A673 (cell line): ENCODE results near the gene BIRC6. TPM values are rescaled to one million over a fixed set of nuclear protein-coding genes. Genes with fewer than 3 reads are reported as not detected.

Experiments used
- BruUV-seq: library from RNA; stranded (reverse); fragments of 400-500 nt; replicated peaks from 2 replicates; lab custom pipeline; 2021; lab: Mats Ljungman, UMichigan
- CTCF ChIA-PET: fragments of 300-600 bp; sonication (Branson Sonifier 250); formaldehyde crosslinking; loops from one replicate; lab custom pipeline; 2022; ENCODE audit warnings: antibody characterized with exemption; lab: Charles Lee
- POLR2A ChIA-PET: fragments of 300-600 bp; sonication (Branson Sonifier 250); formaldehyde crosslinking; loops from one replicate; lab custom pipeline; 2022; ENCODE audit warnings: antibody characterized with exemption; ENCODE audit not compliant: low non-redundant PET; lab: Charles Lee
- DNase-seq: peaks from one replicate; pipeline ENCODE4 v3.0.0-alpha.2; 2015; ENCODE audit warnings: low spot score
- H3K27ac ChIP-seq: fragments of 200-600 bp; sonication (generic); 2 replicates; pipeline ENCODE4 v1.5.1; 2016; ENCODE audit warnings: mixed run types, low read depth, mild to moderate bottlenecking, mixed read lengths, antibody characterized with exemption, low read length; ENCODE audit not compliant: poor library complexity, severe bottlenecking
- H3K27me3 ChIP-seq: fragments of 200-600 bp; sonication (generic); replicated peaks from 2 replicates; pipeline ENCODE4 v1.6.1; 2017; ENCODE audit warnings: mixed run types, low read depth, mild to moderate bottlenecking, mixed read lengths, antibody characterized with exemption, low read length; ENCODE audit not compliant: insufficient read depth, poor library complexity
- H3K36me3 ChIP-seq: fragments of 200-600 bp; sonication (generic); 2 replicates; pipeline ENCODE4 v1.6.1; 2016; ENCODE audit warnings: mixed run types, mild to moderate bottlenecking, mixed read lengths, antibody characterized with exemption, low read length; ENCODE audit not compliant: insufficient read depth, poor library complexity, severe bottlenecking
- H3K4me1 ChIP-seq: fragments of 200-600 bp; sonication (generic); 2 replicates; pipeline ENCODE4 v1.6.1; 2017; ENCODE audit warnings: mixed run types, mild to moderate bottlenecking, mixed read lengths, antibody characterized with exemption, low read length; ENCODE audit not compliant: insufficient read depth, poor library complexity, severe bottlenecking
- H3K4me3 ChIP-seq: fragments of 200-600 bp; sonication (generic); 2 replicates; pipeline ENCODE4 v1.5.1; 2016; ENCODE audit warnings: low read depth, mixed run types, mild to moderate bottlenecking, mixed read lengths, low read length; ENCODE audit not compliant: poor library complexity, severe bottlenecking
- H3K9me3 ChIP-seq: fragments of 200-600 bp; sonication (generic); 2 replicates; pipeline ENCODE4 v1.6.1; 2016; ENCODE audit warnings: mixed run types, low read depth, mild to moderate bottlenecking, mixed read lengths, antibody characterized with exemption, low read length; ENCODE audit not compliant: poor library complexity, severe bottlenecking
- EZH2 ChIP-seq: fragments of 200-600 bp; sonication (generic); IDR thresholded peaks from 2 replicates; pipeline ENCODE4 v1.6.1; 2017; ENCODE audit warnings: borderline replicate concordance, low read depth, mild to moderate bottlenecking, mixed read lengths, antibody characterized with exemption, low read length; ENCODE audit not compliant: poor library complexity, severe bottlenecking
- intact Hi-C: fragments of 100-400 bp; cut with micrococcal nuclease; formaldehyde crosslinking; loops from one replicate; pipeline ENCODE4 v1.10.0; 2022; ENCODE audit not compliant: unreplicated experiment
- total RNA-seq: library from RNA; stranded (reverse); gene quantifications from 2 replicates; pipeline ENCODE4 v1.2.3, GENCODE V29; 2021
- TF ChIP-seq, protein P1 (sequence below): fragments of 300-800, 200-600 bp; sonication (generic); conservative IDR thresholded peaks from 2 replicates; pipeline ENCODE4 v1.5.1; 2017; ENCODE audit warnings: low read depth, mild to moderate bottlenecking, antibody characterized with exemption, low read length, moderate library complexity, mixed read lengths

The BIRC6 gene
- total RNA-seq, 1 experiment from 2014 or later, result 75.9 TPM

DNA sequence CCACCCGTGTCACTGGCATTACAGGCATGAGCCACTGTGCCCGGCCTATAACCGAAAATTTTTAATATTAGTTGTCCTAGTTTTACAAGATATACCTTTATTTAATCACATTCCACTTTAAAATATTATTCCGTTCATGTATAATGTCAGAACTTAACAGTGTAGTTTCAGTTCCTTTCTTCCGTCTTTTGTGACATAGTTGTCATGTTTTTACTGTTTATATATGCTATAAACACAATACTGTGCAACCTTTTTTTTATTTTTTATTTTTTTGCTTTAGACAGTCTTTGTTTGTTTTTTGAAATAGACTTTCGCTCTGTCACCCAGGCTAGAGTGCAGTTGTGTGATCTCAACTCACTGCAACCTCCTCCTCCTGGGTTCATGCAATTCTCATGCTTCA, 141.5 kb downstream of the BIRC6 start:
- H3K27ac ChIP-seq, result no peak overlapping the region
- intact Hi-C loops, result no loop called here
- POLR2A ChIA-PET, result interaction anchor here (0.6 kb wide), 1 partner anchor 156 kb away, joined by 3 read pairs; no protein-coding TSS in a partner anchor
- TF ChIP-seq, protein P1, sequence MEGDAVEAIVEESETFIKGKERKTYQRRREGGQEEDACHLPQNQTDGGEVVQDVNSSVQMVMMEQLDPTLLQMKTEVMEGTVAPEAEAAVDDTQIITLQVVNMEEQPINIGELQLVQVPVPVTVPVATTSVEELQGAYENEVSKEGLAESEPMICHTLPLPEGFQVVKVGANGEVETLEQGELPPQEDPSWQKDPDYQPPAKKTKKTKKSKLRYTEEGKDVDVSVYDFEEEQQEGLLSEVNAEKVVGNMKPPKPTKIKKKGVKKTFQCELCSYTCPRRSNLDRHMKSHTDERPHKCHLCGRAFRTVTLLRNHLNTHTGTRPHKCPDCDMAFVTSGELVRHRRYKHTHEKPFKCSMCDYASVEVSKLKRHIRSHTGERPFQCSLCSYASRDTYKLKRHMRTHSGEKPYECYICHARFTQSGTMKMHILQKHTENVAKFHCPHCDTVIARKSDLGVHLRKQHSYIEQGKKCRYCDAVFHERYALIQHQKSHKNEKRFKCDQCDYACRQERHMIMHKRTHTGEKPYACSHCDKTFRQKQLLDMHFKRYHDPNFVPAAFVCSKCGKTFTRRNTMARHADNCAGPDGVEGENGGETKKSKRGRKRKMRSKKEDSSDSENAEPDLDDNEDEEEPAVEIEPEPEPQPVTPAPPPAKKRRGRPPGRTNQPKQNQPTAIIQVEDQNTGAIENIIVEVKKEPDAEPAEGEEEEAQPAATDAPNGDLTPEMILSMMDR, result no peak
- TF ChIP-seq EZH2, result no peak
- H3K36me3 ChIP-seq, result peaks cover 26% of the 10 kb centered on the region
- CTCF ChIA-PET, result no interaction called here
- H3K4me1 ChIP-seq, result no peaks in the 10 kb centered on the region
- H3K4me3 ChIP-seq, result no peak overlapping the region
- no TSS peak for BruUV-seq
- no peaks in the 10 kb centered on the region for H3K27me3 ChIP-seq
- H3K9me3 ChIP-seq, result no peaks in the 10 kb centered on the region
- DNase-seq, result no peak

DNA sequence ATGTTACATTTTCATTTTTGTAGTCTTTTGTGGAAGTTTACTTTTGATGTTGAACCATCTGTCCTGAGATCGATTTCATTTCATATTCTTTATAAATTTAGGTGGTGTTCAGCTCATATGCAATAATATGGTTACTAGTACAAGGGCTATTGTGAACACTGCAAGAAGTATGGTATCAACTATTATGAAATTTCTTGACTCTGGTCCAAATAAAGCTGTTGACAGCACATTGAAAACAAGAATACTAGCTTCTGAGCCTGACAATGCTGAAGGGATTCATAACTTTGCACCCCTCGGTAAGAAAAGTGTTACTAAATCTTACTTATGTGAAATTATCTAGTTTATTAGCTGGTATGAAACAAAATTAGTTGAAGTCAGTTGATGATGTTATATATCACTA, 146.1 kb downstream of the BIRC6 start:
- peaks cover 53% of the 10 kb centered on the region for H3K36me3 ChIP-seq
- H3K27me3 ChIP-seq, result no peaks in the 10 kb centered on the region
- POLR2A ChIA-PET, result no interaction called here
- H3K4me1 ChIP-seq, result no peaks in the 10 kb centered on the region
- intact Hi-C loops, result no loop called here
- no TSS peak for BruUV-seq
- no peak for DNase-seq
- TF ChIP-seq, protein P1, result no peak
- no peak for TF ChIP-seq EZH2
- no peak overlapping the region for H3K27ac ChIP-seq
- no peak overlapping the region for H3K4me3 ChIP-seq
- CTCF ChIA-PET, result no interaction called here
- no peaks in the 10 kb centered on the region for H3K9me3 ChIP-seq

DNA sequence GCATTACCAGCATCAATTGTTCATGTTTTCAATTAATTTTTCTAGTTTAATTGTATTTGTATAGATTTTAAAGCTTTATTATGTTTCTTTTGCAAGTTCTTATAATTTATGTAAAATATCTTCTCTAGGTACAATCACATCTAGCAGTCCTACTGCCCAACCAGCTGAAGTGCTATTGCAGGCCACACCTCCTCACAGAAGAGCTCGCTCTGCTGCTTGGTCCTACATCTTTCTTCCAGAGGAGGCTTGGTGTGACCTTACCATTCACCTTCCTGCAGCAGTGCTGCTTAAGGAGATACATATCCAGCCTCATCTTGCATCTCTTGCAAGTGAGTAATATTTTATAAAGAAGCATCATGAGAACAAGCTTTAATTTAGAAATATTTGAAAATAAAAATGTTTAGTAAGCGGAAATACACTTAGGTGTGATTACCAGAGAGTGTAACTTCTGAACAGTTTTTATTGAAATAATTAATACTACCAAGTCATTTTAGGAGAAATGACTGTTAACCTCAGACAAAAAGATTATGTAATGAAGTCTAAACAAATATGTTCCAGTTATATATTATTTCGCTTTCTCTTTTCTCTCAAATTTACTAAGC, 148.2 kb downstream of the BIRC6 start:
- BruUV-seq, result no TSS peak
- no peaks in the 10 kb centered on the region for H3K27me3 ChIP-seq
- intact Hi-C loops, result no loop called here
- no peak for DNase-seq
- ChIA-PET POLR2A (no interaction called here), CTCF (no interaction called here)
- no peak overlapping the region for H3K27ac ChIP-seq
- H3K36me3 ChIP-seq, result peaks cover 57% of the 10 kb centered on the region
- no peaks in the 10 kb centered on the region for H3K9me3 ChIP-seq
- no peak overlapping the region for H3K4me3 ChIP-seq
- TF ChIP-seq, protein P1, result no peak
- no peak for TF ChIP-seq EZH2
- H3K4me1 ChIP-seq, result no peaks in the 10 kb centered on the region
